Measurements from ENCODE around the gene GCNT1.
"Not testable (repeated sequence)": the region's sequence is repeated elsewhere in the genome, so short reads cannot be mapped to it uniquely, and the experiment has no call there.

The GCNT1 gene

DNA sequence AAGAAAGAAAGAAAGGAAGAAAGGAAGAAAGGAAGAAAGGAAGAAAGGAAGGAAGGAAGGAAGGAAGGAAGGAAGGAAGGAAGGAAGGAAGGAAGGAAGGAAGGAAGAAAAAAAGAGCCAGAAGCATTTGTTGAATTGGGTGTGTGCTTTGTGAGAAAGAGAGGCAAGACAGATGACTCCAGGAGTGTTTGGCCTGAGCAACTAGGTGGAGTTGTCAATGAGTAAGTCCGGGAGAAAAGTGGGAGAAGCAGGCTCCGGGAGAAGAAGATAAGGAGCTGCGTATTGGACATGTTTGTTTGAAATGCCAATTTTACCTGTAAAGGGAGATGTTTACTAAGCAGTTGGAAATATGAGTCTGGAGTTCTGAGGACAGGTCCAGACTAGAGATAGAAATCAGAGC, 15.1 kb upstream of the GCNT1 start:
- DNase-seq (ENCODE audit: low spot score) = no peak

- no peak for DNase-seq (ENCODE audit: low spot score)
Observed at GRCh38 chr9:76444322-76444929, 14.6 kb upstream of the GCNT1 start.

GRCh38 chr9:76445976-76446375, 13.0 kb upstream of the GCNT1 start:
- no peak for DNase-seq (ENCODE audit: low spot score)

DNA sequence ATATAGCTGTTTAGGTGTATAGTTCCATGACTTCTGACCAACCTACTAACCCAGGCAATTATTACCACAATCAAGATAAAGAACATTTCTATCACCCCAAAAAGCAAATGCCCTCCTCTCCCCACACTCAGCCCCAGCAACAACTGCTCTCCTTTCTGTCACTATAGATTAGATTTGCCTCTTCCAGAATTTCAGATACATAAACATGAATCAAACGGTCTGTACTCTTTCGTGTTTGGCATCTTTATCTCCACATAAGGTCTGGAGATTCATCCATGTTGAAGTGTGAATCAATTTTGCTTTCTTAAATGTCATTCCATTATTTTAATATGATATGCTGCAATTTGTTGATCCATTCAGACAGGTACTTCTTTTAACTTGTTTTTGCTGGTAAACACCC, 10.5 kb upstream of the GCNT1 start:
- no peak for DNase-seq (ENCODE audit: low spot score)

GRCh38 chr9:76451234-76451633, 7.7 kb upstream of the GCNT1 start:
- peak; percentile 60 for DNase-seq (ENCODE audit: low spot score)

- no peak for DNase-seq (ENCODE audit: low spot score)
Observed at GRCh38 chr9:76452839-76453238, 6.1 kb upstream of the GCNT1 start.

- no peak for DNase-seq (ENCODE audit: low spot score)
Observed at GRCh38 chr9:76453785-76454184, 5.2 kb upstream of the GCNT1 start.

DNA sequence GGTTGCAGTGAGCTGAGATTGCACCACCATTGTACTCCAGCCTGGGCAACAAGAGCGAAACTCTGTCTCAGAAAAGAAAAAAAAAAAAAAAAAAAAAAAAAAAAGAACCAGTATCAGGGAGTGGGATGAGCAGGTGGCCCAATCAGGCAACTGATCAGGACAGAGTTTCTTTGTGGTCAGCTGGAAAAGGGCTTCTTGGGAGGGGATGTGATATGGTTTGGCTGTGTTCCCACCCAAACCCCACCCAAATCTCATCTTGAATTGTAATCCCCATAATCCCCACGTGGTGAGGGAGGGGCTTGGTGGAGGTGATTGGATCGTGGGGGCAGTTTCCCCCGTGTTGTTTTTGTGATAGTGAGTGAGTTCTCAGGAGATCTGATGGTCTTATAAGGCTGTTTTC, 4.7 kb upstream of the GCNT1 start:
- DNase-seq (ENCODE audit: low spot score) = no peak

DNA sequence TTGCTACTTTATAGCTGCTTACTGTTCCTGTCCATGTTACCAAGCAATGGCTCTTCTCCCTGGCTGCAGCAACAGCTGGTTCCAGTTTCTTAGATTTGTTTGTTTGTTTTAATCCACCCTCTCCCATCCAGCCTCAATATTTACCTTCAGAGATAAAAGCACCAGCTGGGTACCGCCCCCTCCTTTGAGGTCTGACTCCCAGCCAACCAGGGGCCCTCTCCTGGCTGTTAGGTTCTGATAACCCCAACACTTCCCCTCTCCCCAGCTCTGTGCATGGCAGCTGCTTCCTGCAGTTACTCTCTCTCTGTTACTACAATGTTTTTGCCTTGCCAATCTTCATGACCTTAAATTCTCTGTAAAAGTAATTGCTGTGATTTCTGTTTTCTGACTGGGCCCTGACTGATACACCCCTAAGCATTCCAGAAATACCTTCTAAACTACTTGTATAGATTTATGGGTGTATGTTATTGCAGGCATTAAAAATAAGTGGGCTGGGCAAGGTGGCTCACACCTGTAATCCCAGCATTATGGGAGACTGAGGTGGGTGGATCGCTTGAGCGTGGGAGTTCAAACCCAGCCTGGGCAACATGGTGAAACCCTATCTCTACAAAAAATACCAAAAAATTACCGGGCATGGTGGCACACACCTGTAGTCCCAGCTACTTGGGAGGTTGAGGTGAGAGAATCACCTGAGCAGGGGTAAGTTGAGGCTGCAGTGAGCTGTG, 2.6 kb upstream of the GCNT1 start:
- peak; percentile 39 for DNase-seq (ENCODE audit: low spot score)

- DNase-seq (ENCODE audit: low spot score) = peak; percentile 70
Observed at GRCh38 chr9:76459694-76460635, 983 bp downstream of the GCNT1 start.

- no peak for DNase-seq (ENCODE audit: low spot score)
Observed at GRCh38 chr9:76462126-76462525, 3.1 kb downstream of the GCNT1 start.

DNA sequence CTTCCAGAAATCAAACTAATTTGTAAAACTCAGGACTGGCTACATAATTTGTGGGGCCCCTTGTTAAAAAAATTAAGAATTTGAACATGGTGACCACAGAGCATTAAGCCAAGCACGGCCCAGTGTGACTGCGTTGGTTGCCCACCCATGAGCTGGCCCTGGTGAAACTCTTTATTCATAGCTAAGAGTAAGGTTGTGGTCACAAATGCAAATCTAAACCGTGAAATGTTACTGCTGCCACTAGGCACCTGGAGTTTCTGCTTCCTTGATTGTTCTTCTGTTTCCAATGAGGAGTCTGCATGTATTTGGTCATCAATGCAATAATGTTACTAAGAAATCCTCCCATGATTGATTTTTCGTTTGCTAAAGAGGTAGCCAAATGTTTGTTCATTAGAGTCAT, 4.2 kb downstream of the GCNT1 start:
- DNase-seq (ENCODE audit: low spot score) = no peak

GRCh38 chr9:76464706-76465105, 5.7 kb downstream of the GCNT1 start:
- DNase-seq (ENCODE audit: low spot score) = no peak

GRCh38 chr9:76465442-76466298, 6.7 kb downstream of the GCNT1 start:
- no peak for DNase-seq (ENCODE audit: low spot score)

DNA sequence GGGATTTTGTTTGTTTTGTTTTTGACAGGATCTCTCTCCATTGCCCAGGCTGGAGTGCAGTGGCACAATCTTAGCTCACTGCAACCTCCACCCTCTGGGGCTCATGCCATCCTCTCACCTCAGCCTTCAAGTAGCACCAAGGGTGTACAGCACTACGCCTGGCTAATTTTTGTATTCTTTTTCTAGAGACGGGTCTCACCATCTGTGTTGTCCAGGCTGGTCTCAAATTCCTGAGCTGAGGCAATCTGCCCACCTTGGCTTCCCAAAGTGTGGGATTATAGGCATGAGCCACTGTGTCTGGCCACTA, 7.3 kb downstream of the GCNT1 start:
- no peak for DNase-seq (ENCODE audit: low spot score)

DNA sequence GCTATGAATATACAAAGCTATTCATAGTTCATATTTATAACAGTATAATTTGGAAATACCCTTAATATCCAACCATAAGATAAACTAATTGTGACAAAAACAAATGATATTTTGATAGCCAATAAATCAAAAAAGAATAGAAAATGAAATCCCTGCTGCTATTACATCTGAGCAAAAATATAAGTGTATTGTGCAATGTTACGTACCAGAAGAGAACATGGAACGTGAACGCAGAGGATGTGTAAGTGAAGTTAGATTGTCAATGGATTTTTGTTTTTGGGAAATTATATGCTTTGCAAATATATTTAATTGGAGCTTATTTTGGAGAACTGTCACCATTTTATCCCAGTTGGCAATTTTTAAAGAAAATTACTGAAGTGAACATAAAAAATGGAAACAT, 15.4 kb downstream of the GCNT1 start:
- DNase-seq (ENCODE audit: low spot score) = no peak

DNA sequence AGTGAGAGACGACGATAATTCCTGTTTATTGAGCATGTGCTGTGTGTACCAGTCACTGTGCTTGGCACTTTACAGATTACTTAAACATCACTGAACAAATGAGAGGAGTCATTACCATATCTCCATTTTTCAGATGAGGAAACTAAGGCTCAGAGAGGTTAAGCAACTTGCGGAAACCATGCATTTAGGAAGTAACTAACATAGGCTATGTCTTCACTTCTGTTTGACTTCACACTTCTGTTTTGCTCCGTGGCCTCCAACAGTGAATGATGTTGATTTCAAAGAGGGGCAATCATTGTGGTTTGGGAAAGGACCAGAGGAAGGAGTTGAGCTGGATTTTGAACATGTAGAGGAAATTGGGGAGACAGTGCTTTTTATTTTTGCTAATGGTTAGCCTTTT, 16.7 kb downstream of the GCNT1 start:
- DNase-seq (ENCODE audit: low spot score) = no peak

GRCh38 chr9:76477818-76478217, 18.8 kb downstream of the GCNT1 start:
- DNase-seq (ENCODE audit: low spot score) = not testable (repeated sequence)

- no peak for DNase-seq (ENCODE audit: low spot score)
Observed at GRCh38 chr9:76478226-76478625, 19.2 kb downstream of the GCNT1 start.

DNA sequence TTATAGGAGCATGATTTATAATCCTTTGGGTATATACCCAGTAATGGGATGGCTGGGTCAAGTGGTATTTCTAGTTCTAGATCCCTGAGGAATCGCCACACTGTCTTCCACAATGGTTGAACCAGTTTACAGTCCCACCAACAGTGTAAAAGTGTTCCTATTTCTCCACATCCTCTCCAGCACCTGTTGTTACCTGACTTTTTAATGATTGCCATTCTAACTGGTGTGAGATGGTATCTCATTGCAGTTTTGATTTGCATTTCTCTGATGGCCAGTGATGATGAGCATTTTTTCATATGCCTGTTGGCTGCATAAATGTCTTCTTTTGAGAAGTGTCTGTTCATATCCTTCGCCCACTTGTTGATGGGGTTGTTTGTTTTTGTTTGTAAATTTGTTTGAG, 20.4 kb downstream of the GCNT1 start:
- not testable (repeated sequence) for DNase-seq (ENCODE audit: low spot score)

- no peak for DNase-seq (ENCODE audit: low spot score)
Observed at GRCh38 chr9:76486151-76486550, 27.2 kb downstream of the GCNT1 start.

Measured in AG08396 (cell line).